ENCODE data around the gene RASEF.
"Not testable (repeated sequence)": the region's sequence is repeated elsewhere in the genome, so short reads cannot be mapped to it uniquely, and the experiment has no call there.

RASEF gene

DNA sequence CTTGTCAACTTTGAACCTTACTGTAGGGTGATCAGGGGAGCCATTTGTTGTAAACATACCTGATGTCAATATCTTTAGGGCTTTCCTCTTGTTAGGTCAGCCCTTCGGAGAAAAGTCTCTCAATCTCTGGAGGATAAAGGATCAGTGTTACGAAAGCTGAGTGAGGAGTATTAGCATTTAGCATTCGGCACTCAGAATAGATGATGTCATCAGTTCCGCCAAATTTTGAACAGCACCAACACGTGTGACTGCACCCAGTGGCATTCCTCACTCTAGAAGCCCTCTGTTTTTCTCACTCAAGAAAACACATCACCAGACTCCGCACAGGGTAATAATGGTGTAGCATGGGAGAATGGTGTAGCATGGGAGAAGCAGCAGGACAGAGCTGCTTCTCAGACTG, 87.8 kb downstream of the RASEF start:
- DNase-seq (ENCODE audit: low read depth, low spot score), result no peak

DNA sequence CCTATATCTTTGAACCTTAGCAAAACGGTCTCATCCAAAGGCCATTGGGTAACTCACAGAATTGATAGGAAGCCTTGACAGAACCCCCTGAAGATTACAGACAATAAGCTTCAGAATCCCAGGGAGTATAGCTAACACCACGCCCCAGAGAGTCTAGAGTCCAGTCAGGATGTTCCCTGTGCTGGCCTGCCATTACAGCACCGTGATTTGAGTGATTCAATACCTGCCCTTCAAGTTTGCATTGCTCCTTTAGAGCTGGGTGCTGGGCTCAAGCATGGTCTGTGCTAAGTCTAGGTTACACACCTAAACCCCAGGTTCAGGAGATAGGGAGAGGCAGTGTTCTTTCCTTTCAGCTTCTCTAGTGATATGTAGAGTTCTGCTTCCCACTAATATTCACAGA, 90.5 kb downstream of the RASEF start:
- DNase-seq (ENCODE audit: low read depth, low spot score), result no peak

GRCh38 chr9:82970359-82970758, 92.6 kb downstream of the RASEF start:
- no peak for DNase-seq (ENCODE audit: low read depth, low spot score)

DNA sequence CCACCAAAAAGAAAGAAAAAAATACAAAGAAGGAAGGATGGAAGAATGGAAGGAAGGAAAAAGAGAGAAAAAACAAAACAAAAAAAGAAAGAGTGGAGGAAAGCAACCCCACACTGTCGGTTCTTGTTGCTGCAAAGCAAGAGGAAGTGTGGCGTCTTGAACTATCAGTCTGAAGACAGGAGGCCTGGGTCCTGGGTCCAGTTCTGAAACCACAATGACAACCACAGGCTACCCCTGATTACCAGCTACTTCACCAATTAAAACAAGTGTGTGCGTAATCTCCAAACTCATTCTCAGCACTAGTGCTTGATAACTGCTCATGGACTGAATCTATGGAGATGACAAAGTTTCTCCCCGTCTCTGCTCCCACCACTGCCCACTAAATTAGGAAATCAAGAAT, 93.7 kb downstream of the RASEF start:
- DNase-seq (ENCODE audit: low read depth, low spot score), result no peak

DNA sequence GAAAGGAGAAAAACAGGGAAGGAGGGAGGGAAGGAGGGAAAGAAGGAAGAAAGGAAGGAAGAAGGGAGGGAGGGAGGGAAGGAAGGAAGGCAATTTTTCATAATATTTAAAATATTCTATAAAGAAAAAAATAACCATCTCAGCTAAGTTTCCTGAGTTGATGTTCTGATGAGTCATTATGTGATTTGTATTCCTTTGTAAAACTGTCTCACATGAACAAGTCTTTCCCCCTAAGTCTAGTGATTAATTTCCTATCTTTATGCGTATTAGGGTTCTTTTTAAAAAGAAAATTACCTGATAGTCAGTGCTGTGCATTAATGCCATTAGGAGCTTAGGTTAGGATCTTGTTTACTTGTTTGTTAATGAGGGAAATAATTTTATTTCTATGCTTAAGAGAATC, 94.1 kb downstream of the RASEF start:
- no peak for DNase-seq (ENCODE audit: low read depth, low spot score)

GRCh38 chr9:82968388-82968787, 94.6 kb downstream of the RASEF start:
- DNase-seq (ENCODE audit: low read depth, low spot score), result no peak

DNA sequence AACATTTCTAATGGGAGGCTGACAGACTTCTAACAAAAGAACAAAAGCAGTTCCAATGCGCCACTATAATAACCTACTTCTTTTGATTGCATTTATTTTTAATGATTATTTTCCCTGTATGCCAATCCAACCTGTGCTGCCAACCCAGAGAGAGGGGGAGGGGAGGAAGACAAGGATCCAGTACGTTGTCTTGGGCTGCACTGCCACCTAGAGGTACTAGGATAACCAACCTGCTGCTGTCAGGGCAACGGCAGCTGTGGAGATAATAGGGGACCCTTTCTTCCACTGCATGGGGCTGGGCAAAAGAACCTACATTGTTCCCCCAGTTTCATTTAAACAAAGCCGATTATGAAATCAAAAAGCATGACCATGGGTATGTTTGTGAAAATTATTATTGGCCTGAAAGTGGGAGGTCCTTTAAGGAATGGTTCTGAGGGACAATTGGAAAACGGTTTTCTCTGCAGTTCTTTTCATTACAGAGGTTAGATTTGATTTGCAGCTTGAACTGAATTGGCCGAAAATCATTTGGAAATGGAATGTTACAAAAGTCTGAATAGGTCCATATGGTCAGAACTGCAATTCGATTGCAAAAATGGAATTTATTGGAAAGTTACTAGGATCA, 101.3 kb downstream of the RASEF start:
- DNase-seq (ENCODE audit: low read depth, low spot score), result peak; percentile 92

DNA sequence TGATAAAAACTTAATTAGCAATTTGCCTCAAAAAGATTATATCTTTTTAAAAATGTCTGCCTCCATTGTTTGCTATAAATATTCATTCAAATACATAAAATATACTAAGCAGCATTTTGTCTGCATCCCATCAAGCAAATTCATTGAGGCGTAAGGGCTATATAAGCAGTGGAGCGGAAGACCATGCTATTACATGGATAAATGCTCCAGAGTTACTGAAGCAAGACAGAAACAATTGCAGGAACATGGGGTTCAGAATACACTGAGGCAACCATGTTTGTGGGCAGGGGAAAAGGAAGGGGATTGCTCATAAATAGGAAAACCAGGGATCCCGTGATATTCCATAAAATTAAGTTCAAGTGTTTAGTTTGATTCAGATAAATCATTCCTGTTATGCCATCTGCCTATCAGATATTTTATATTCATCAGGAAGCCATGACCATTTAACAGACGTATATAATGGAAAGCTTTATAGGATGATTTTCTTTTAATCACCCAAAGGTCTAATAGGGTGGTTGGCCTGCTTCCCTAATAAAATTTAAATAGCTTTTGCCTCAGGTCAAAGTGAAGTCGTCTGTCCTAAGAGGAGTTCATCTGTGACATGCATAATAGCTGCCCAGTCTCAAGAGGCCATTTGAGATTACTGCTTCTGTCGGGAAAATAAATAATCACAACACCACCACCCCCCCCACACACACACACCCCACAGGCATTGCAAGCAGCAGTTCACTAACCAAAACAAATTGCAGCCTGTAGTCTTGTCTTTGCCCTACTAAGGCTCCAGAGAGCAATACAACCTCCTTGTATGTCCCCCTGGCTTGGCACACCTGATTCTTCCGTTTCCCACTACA, 105.2 kb downstream of the RASEF start:
- DNase-seq (ENCODE audit: low read depth, low spot score), result peak; percentile 43

- no peak for DNase-seq (ENCODE audit: low read depth, low spot score)
Measured at GRCh38 chr9:82949203-82949602, 113.7 kb downstream of the RASEF start.

DNA sequence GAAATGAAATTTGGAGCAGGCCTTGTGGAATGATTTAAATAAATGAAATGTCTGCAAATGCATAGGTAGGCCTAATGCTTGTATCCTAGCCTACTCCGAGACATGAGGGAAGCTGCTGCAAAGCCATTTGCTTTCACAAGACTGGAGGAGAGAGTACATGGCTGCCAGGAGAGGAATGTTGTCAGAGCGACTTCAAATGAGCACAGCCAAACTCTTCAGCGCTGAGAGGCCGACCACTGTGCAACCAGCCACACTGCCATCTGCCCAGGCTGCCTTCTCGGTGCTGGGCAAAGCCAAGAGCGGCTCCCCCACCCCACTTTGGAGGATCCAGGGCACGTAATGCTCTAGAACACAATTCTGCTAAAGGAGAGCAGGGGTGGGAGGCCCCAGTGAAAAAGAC, 122.6 kb downstream of the RASEF start:
- DNase-seq (ENCODE audit: low read depth, low spot score), result no peak

DNA sequence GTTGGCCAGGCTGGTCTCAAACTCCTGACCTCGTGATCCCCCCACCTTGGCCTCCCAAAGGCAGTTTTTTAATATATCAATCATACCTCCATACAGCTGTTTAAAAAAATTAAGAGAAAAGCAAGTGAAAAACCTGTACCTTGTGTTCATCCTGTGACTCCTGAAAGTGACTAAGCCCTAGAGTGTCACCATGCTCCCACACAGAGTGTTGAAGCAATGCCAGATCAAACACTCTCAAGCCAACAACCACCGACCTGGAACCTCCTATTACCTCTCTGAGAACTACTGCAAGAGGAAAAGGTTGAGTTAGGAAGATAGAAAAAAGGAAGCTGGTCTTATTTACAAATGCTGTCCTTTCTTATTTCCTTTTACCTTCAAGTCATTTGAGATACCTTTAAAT, 123.5 kb downstream of the RASEF start:
- peak; percentile 50 for DNase-seq (ENCODE audit: low read depth, low spot score)

DNA sequence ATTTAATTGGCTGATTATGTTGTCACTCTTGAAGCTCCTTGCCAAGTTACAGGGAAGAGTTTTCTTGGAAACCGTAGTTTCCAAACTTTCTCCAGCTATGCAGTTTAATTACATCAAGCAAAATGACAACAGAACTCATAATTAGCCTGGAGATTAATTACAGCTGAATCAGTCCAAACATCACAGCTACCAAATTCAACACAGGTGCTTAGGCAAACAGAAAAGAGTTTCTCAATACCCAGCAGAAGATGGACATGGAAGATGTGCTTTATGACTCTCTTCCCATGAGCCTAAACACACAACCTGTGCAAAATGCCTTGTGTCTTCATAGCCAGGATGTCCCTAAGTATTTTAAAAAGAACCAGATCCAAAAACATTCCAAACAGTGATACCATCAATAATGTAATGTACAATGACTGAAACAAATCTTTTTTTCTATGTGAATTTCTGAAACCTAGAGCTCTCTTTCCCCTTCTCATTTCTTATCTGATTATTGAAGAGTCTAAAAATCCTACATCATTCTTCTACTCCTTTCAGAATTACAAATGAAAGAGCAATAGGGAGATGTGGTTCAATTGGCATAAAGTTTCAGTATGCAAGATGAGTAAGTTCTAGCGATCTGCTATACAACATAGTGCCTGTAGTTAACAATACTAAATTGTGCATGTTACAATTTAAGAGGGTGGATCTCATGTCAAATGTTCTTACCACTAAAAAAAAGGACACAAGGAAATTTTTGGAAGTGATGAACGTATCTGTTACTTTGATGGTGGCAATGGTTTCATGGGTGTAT, 124.3 kb downstream of the RASEF start:
- DNase-seq (ENCODE audit: low read depth, low spot score), result no peak

- peak; percentile 30 for DNase-seq (ENCODE audit: low read depth, low spot score)
Measured at GRCh38 chr9:82936561-82936960, 126.4 kb downstream of the RASEF start.

GRCh38 chr9:82934949-82935348, 128.0 kb downstream of the RASEF start:
- DNase-seq (ENCODE audit: low read depth, low spot score), result peak; percentile 86

GRCh38 chr9:82934025-82934424, 128.9 kb downstream of the RASEF start:
- not testable (repeated sequence) for DNase-seq (ENCODE audit: low read depth, low spot score)

- no peak for DNase-seq (ENCODE audit: low read depth, low spot score)
Measured at GRCh38 chr9:82930116-82930515, 132.8 kb downstream of the RASEF start.
